ENCODE data around the gene RPL35. TPM values are rescaled to one million over a fixed set of nuclear protein-coding genes. Genes with fewer than 3 reads are reported as not detected.
"Not testable (repeated sequence)": the region's sequence is repeated elsewhere in the genome, so short reads cannot be mapped to it uniquely, and the experiment has no call there.

Gene RPL35
- total RNA-seq, 4 donors from 2014 or later, result 2,721 to 5,210 (median 3,159) TPM

GRCh38 chr9:124852829-124853531, 8.8 kb downstream of the RPL35 start, which contains the start of gene WDR38:
Gene WDR38 (plus strand): TSS chr9:124853460. CDS start chr9:124853532, 72 bp downstream.
- intact Hi-C loops (cut with DNase I; ENCODE audit: low total_unique reads), result loop anchor here (2.0 kb wide), 1 partner anchor 80 kb away; no protein-coding TSS in a partner anchor
- peak in 1 of 2 donors; percentile 94 for DNase-seq (ENCODE audit: low spot score in 2 of 2)
- WGBS, 2 donors, result 3 to 4% methylated on average over 30 to 33 of the region's 51 CpGs
- TF ChIP-seq POLR2A (IDR thresholded peaks at IDR 0.05) (no peak), CTCF (IDR thresholded peaks at IDR 0.05) (peak in 1 of 3 donors; percentile 90)
- H3K4me3 ChIP-seq (ENCODE audit: low read depth, poor library complexity, severe bottlenecking), result no peak within 1 kb of the TSS

- no peak for TF ChIP-seq CTCF (IDR thresholded peaks at IDR 0.05)
- TF ChIP-seq POLR2A (IDR thresholded peaks at IDR 0.05), result no peak
- intact Hi-C loops (cut with DNase I; ENCODE audit: low total_unique reads), result loop anchor here (2.0 kb wide), 1 partner anchor 79 kb away; no protein-coding TSS in a partner anchor
- no peak for DNase-seq (ENCODE audit: low spot score in 2 of 2)
- WGBS, 2 donors, result 44 to 47% methylated on average over 12 of the region's 13 CpGs
- H3K4me3 ChIP-seq (ENCODE audit: low read depth, poor library complexity, severe bottlenecking), result no peak overlapping the region
Observed at GRCh38 chr9:124852121-124852828, 9.5 kb downstream of the RPL35 start.

- no peak for DNase-seq (ENCODE audit: low spot score in 2 of 2)
- TF ChIP-seq POLR2A (IDR thresholded peaks at IDR 0.05), result no peak
- TF ChIP-seq CTCF (IDR thresholded peaks at IDR 0.05), result no peak
- 56 to 66% methylated on average over 10 of the region's 10 CpGs for WGBS, 2 donors
- H3K4me3 ChIP-seq (ENCODE audit: low read depth, poor library complexity, severe bottlenecking), result no peak overlapping the region
- intact Hi-C loops (cut with DNase I; ENCODE audit: low total_unique reads), result no loop called here
Observed at GRCh38 chr9:124849801-124850200, 12.0 kb downstream of the RPL35 start.

- WGBS, 2 donors, result 70 to 85% methylated on average over 6 of the region's 6 CpGs
- intact Hi-C loops (cut with DNase I; ENCODE audit: low total_unique reads), result no loop called here
- TF ChIP-seq POLR2A (IDR thresholded peaks at IDR 0.05) (no peak), CTCF (IDR thresholded peaks at IDR 0.05) (no peak)
- H3K4me3 ChIP-seq (ENCODE audit: low read depth, poor library complexity, severe bottlenecking), result no peak overlapping the region
- no peak for DNase-seq (ENCODE audit: low spot score in 2 of 2)
Observed at GRCh38 chr9:124846969-124847368, 14.8 kb downstream of the RPL35 start.

- DNase-seq (ENCODE audit: low spot score in 2 of 2); intact Hi-C loops (cut with DNase I; ENCODE audit: low total_unique reads); H3K4me3 ChIP-seq (ENCODE audit: low read depth, poor library complexity, severe bottlenecking): not testable (repeated sequence)
- WGBS, 2 donors, result 93 to 96% methylated on average over 9 of the region's 9 CpGs
Observed at GRCh38 chr9:124846467-124846866, 15.3 kb downstream of the RPL35 start.

GRCh38 chr9:124844291-124844690, 17.5 kb downstream of the RPL35 start:
- no peak for DNase-seq (ENCODE audit: low spot score in 2 of 2)
- WGBS, 2 donors, result 66 to 67% methylated on average over 4 of the region's 4 CpGs
- no peak for TF ChIP-seq POLR2A (IDR thresholded peaks at IDR 0.05)
- TF ChIP-seq CTCF (IDR thresholded peaks at IDR 0.05), result no peak
- intact Hi-C loops (cut with DNase I; ENCODE audit: low total_unique reads), result no loop called here
- no peak overlapping the region for H3K4me3 ChIP-seq (ENCODE audit: low read depth, poor library complexity, severe bottlenecking)

All from lower leg skin (tissue), 4 donors.